DND-41 (cell line): ENCODE data around the gene SRD5A1.

ENCODE experiments used
- CTCF ChIP-seq: IDR thresholded peaks from 2 replicates; pipeline ENCODE4 v1.5.1; 2012; ENCODE audit warnings: borderline replicate concordance, low read length, moderate library complexity, mild to moderate bottlenecking; ENCODE audit not compliant: poor library complexity, severe bottlenecking; ENCODE audit errors: extremely low read depth
- EZH2 ChIP-seq: IDR thresholded peaks from 3 replicates; pipeline ENCODE4 v1.6.1; 2012; ENCODE audit warnings: borderline replicate concordance, low read depth, mild to moderate bottlenecking, moderate library complexity, low read length, inconsistent platforms; ENCODE audit not compliant: severe bottlenecking

- TF ChIP-seq EZH2 (no peak), CTCF (no peak)
Measured at GRCh38 chr5:6631441-6631840, 1.8 kb upstream of the SRD5A1 start.
